NCI-H128 (cell line): ENCODE results near the gene GSTA4.

ENCODE experiments used
- DNase-seq: peaks from one replicate; lab custom pipeline; 2025; ENCODE audit not compliant: unreplicated experiment; lab: John Stamatoyannopoulos, UW

Gene GSTA4

GRCh38 chr6:52995089-52995912, at the start of gene GSTA4:
TSS of gene GSTA4 (minus strand) at chr6:52995284. CDS start at chr6:52994243, 1,041 bp downstream.
- peak; percentile 84 for DNase-seq

GRCh38 chr6:53044572-53044971, 49.5 kb upstream of the GSTA4 start:
- DNase-seq = no peak

GRCh38 chr6:53044071-53044470, 49.0 kb upstream of the GSTA4 start:
- DNase-seq = no peak

GRCh38 chr6:53043581-53043980, 48.5 kb upstream of the GSTA4 start:
- no peak for DNase-seq

- no peak for DNase-seq
Measured at GRCh38 chr6:53042112-53042511, 47.0 kb upstream of the GSTA4 start.

GRCh38 chr6:53041356-53041755, 46.3 kb upstream of the GSTA4 start:
- DNase-seq = no peak

- no peak for DNase-seq
Measured at GRCh38 chr6:53038596-53038995, 43.5 kb upstream of the GSTA4 start.

GRCh38 chr6:53038141-53038540, 43.1 kb upstream of the GSTA4 start:
- DNase-seq = no peak

- no peak for DNase-seq
Measured at GRCh38 chr6:53035549-53036213, 40.6 kb upstream of the GSTA4 start.

- DNase-seq = no peak
Measured at GRCh38 chr6:53033764-53034163, 38.7 kb upstream of the GSTA4 start.

GRCh38 chr6:53032849-53033248, 37.8 kb upstream of the GSTA4 start:
- DNase-seq = no peak

GRCh38 chr6:53031281-53031680, 36.2 kb upstream of the GSTA4 start:
- DNase-seq = no peak

GRCh38 chr6:53029761-53030160, 34.7 kb upstream of the GSTA4 start:
- no peak for DNase-seq

GRCh38 chr6:53029257-53029656, 34.2 kb upstream of the GSTA4 start:
- DNase-seq = no peak

- DNase-seq = no peak
Measured at GRCh38 chr6:53028467-53028866, 33.4 kb upstream of the GSTA4 start.

GRCh38 chr6:53027131-53027718, 32.1 kb upstream of the GSTA4 start:
- DNase-seq = no peak

GRCh38 chr6:53026526-53026925, 31.4 kb upstream of the GSTA4 start:
- DNase-seq = no peak

- DNase-seq = no peak
Measured at GRCh38 chr6:53023323-53023722, 28.2 kb upstream of the GSTA4 start.

GRCh38 chr6:53020005-53020744, 25.1 kb upstream of the GSTA4 start:
- DNase-seq = no peak

GRCh38 chr6:53018446-53018845, 23.4 kb upstream of the GSTA4 start:
- DNase-seq = no peak

- no peak for DNase-seq
Measured at GRCh38 chr6:53015486-53015885, 20.4 kb upstream of the GSTA4 start.
